ENCODE results near the gene HJURP. TPM values are rescaled to one million over a fixed set of nuclear protein-coding genes. Genes with fewer than 3 reads are reported as not detected.
"Not testable (repeated sequence)": the region's sequence is repeated elsewhere in the genome, so short reads cannot be mapped to it uniquely, and the experiment has no call there.

HJURP gene
- total RNA-seq (2021; fragmentation: NEBNext Ultra II Directional; extraction: Animal tissue kit (Norgen Biotek cat#: 25700)), result 10 to 100 TPM; 16.8 to 33.6 (median 32.4) TPM
- long read RNA-seq, transcript HJURP-202 (9 exons, 3,187 nt), result major isoform, 17 of 25 reads
- long read RNA-seq, partial matches to known transcripts, result 3 of 25 reads
- long read RNA-seq, other reads (novel, unspliced or antisense), result 5 of 25 reads

- Mint-ChIP-seq H3K27ac (peak within 1 kb of the TSS; percentile 94), H3K27me3 (ENCODE audit: insufficient read depth) (peaks cover 5% of the 10 kb centered on the region), H3K9me3 (no peaks in the 10 kb centered on the region), H3K4me1 (ENCODE audit: low read depth) (peaks cover 40% of the 10 kb centered on the region), H3K4me3 (peak within 1 kb of the TSS; percentile 95), H3K36me3 (ENCODE audit: low read depth) (peaks cover 13% of the 10 kb centered on the region)
- DNase-seq, result peak; percentile 94
- no peak for TF ChIP-seq CTCF (IDR thresholded peaks at IDR 0.05)
Observed at GRCh38 chr2:233854241-233854981, at the start of gene HJURP. Gene HJURP (minus strand): TSS chr2:233854535. CDS start chr2:233854500, 35 bp downstream.

GRCh38 chr2:233901884-233902283 lies 47.5 kb upstream of the HJURP start:
- peaks cover 11% of the 10 kb centered on the region for H3K9me3 Mint-ChIP-seq
- no peak overlapping the region for H3K27ac Mint-ChIP-seq
- no peak overlapping the region for H3K4me3 Mint-ChIP-seq
- TF ChIP-seq CTCF (IDR thresholded peaks at IDR 0.05), result no peak
- H3K36me3 Mint-ChIP-seq (ENCODE audit: low read depth), result no peaks in the 10 kb centered on the region
- peaks cover 8% of the 10 kb centered on the region; the same call in 1 of the 2 replicates for H3K27me3 Mint-ChIP-seq (ENCODE audit: insufficient read depth)
- H3K4me1 Mint-ChIP-seq (ENCODE audit: low read depth), result no peaks in the 10 kb centered on the region
- DNase-seq, result no peak

GRCh38 chr2:233901367-233901766 lies 47.0 kb upstream of the HJURP start:
- no peak for DNase-seq
- no peak for TF ChIP-seq CTCF (IDR thresholded peaks at IDR 0.05)
- H3K4me1 Mint-ChIP-seq (ENCODE audit: low read depth), result no peaks in the 10 kb centered on the region
- H3K4me3 Mint-ChIP-seq, result no peak overlapping the region
- peaks cover 8% of the 10 kb centered on the region for H3K27me3 Mint-ChIP-seq (ENCODE audit: insufficient read depth)
- peaks cover 11% of the 10 kb centered on the region for H3K9me3 Mint-ChIP-seq
- H3K36me3 Mint-ChIP-seq (ENCODE audit: low read depth), result no peaks in the 10 kb centered on the region
- H3K27ac Mint-ChIP-seq, result no peak overlapping the region

GRCh38 chr2:233896253-233896652 lies 41.9 kb upstream of the HJURP start:
- not testable (repeated sequence) for H3K4me3 Mint-ChIP-seq; H3K27ac Mint-ChIP-seq; H3K36me3 Mint-ChIP-seq (ENCODE audit: low read depth); H3K27me3 Mint-ChIP-seq (ENCODE audit: insufficient read depth); H3K9me3 Mint-ChIP-seq; DNase-seq; H3K4me1 Mint-ChIP-seq (ENCODE audit: low read depth)

- DNase-seq, result no peak
- H3K36me3 Mint-ChIP-seq (ENCODE audit: low read depth), result no peaks in the 10 kb centered on the region
- no peaks in the 10 kb centered on the region for H3K4me1 Mint-ChIP-seq (ENCODE audit: low read depth)
- no peaks in the 10 kb centered on the region; the same call in none of the 2 replicates for H3K27me3 Mint-ChIP-seq (ENCODE audit: insufficient read depth)
- no peak overlapping the region for H3K27ac Mint-ChIP-seq
- no peak overlapping the region for H3K4me3 Mint-ChIP-seq
- H3K9me3 Mint-ChIP-seq, result no peaks in the 10 kb centered on the region
- TF ChIP-seq CTCF (IDR thresholded peaks at IDR 0.05), result no peak
Observed at GRCh38 chr2:233892793-233893192, 38.5 kb upstream of the HJURP start.

- no peak overlapping the region for H3K27ac Mint-ChIP-seq
- H3K27me3 Mint-ChIP-seq (ENCODE audit: insufficient read depth), result no peaks in the 10 kb centered on the region; the same call in none of the 2 replicates
- H3K4me3 Mint-ChIP-seq, result no peak overlapping the region
- H3K9me3 Mint-ChIP-seq, result peaks cover 23% of the 10 kb centered on the region
- H3K4me1 Mint-ChIP-seq (ENCODE audit: low read depth), result no peaks in the 10 kb centered on the region
- no peak for TF ChIP-seq CTCF (IDR thresholded peaks at IDR 0.05)
- DNase-seq, result no peak
- H3K36me3 Mint-ChIP-seq (ENCODE audit: low read depth), result peaks cover 14% of the 10 kb centered on the region; the same call in 1 of the 2 replicates
Observed at GRCh38 chr2:233882353-233882752, 28.0 kb upstream of the HJURP start.

GRCh38 chr2:233872125-233872524 lies 17.8 kb upstream of the HJURP start:
- not testable (repeated sequence) for H3K27ac Mint-ChIP-seq; DNase-seq; H3K4me3 Mint-ChIP-seq; H3K9me3 Mint-ChIP-seq; H3K4me1 Mint-ChIP-seq (ENCODE audit: low read depth); H3K27me3 Mint-ChIP-seq (ENCODE audit: insufficient read depth); H3K36me3 Mint-ChIP-seq (ENCODE audit: low read depth)

All from HFFc6 (cell line).